Adipose tissue (tissue), 3 donors: ENCODE results near the gene RASL11A. TPM values are rescaled to one million over a fixed set of nuclear protein-coding genes. Genes with fewer than 3 reads are reported as not detected.
"Not testable (repeated sequence)": the region's sequence is repeated elsewhere in the genome, so short reads cannot be mapped to it uniquely, and the experiment has no call there.

Experiments used
- H3K27ac ChIP-seq: one replicate; pipeline ENCODE4 v1.5.1; 2013; ENCODE audit warnings: low read depth, low read length
- WGBS, 3 donors: extraction: QIAGEN DNeasy Blood & Tissue Kit; methylation state at CpG; one replicate each; pipeline ENCODE4 v1.1.7; 2013; 5-methylcytosine and 5-hydroxymethylcytosine counted together
- polyA plus RNA-seq, 3 donors: library from polyadenylated mRNA; stranded (reverse); fragments of 200-250 nt; gene quantifications; one replicate each; pipeline ENCODE4 v1.2.3, GENCODE V29; 2013
- donor health status: healthy with polysubstance abuse.
- donor health status: Bipolar disorder and iron deficiency.
- donor health status: healthy.

The RASL11A gene
- polyA plus RNA-seq, 3 donors, result 4.8 to 40.2 (median 24.8) TPM

DNA sequence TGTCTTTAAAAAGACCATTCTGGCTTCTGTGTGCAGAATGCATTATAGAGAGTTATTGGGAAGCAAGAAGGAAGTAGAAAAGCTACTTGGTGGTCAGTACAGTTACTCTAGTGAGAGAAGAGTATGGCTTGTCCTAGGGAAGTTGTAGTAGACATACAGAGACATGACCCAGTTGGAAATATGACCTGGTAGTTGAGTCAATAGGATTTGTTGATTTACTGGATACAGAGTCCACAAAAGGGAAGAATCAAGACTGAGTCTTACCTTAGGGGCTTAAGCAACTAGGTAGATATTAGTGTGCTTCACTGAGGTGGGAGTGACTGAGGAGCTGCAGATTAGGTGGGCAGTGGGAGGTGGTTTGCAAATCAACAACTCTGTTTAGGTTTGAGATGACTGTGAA is 48.8 kb downstream of the RASL11A start:
- H3K27ac ChIP-seq, result no peak overlapping the region

DNA sequence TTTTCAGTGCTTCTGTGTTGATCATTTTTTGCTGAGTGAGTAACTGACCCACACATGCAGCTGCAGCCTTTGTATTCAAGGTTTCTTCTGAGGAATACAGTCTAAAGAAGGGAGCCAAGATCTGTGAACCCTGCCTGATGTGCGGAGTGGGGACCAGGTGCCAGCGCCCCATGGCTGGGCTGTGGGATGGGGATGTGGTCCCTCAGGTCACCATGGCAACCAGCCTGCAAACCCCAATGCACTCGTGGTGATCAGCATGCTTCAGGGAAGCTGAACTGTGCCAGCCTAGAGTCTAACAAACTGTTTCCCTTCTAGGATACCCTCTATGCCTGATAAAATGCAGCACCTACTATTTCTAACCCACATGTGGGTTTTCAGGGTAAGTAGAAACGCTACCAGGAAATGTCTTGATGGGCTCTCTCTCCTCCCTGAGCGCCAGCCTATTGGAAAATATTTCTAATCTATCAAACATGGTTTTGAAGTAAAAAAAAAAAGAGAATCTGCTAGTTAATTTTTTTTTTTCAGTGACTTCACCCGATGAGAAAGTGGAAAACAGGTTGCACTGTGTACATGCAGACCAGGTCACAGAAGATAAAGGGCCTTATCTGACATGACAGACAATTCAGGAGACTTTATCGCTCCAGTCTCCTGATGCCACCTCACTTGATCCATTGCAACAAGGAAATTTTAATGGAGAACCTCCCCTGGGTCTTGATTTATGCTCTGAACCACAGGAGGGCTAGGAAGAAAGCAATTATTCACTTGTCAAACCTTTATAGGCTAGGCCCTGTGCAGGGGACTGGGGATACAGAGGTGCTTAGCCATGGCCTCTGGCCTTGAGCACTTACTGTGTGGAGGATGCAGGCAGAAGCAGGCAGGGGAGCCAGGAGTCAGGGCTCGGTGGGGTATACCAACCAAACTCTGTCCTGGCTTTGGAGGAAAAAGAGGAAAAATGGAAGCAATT is 51.1 kb downstream of the RASL11A start:
- no peak overlapping the region for H3K27ac ChIP-seq
- WGBS, 3 donors, result 67 to 76% (median 73%) methylated on average over 8 of the region's 8 CpGs

DNA sequence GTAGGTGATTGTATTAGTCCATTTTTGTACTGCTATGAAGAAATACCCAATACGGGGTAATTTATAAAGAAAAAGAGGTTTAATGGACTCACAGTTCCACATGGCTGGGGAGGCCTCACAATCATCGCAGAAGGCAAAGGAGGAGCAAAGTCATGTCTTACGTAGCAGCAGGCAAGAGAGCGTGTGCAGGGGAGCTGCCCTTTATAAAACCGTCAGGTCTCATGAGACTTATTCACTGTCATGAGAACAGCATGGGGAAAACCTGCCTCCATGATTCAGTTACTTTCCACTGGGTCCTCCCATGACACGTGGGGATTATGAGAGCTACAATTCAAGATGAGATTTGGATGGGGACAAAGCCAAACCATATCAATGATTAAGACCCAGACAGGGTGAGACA is 51.8 kb downstream of the RASL11A start:
- H3K27ac ChIP-seq, result not testable (repeated sequence)
- WGBS, 3 donors, result 75 to 83% (median 76%) methylated on average over 6 of the region's 6 CpGs

Other genes starting within 250 kb of the RASL11A start
- gene USP12, start 99.0 kb upstream of the RASL11A start, polyA plus RNA-seq, result 10 to 100 TPM in 2 of 3 donors, 1 to 10 TPM in 1; 6.0 to 17.1 (median 15.3) TPM
- gene RPL21, start 19.3 kb upstream of the RASL11A start, polyA plus RNA-seq, result 1,000 to 10,000 TPM in 2 of 3 donors, 100 to 1,000 TPM in 1; 855 to 2,338 (median 1,134) TPM
- 100 to 1,000 TPM in 2 of 3 donors, 10 to 100 TPM in 1; 57.2 to 182 (median 121) TPM for gene GTF3A, start 153.8 kb downstream of the RASL11A start, polyA plus RNA-seq
- gene MTIF3, start 179.7 kb downstream of the RASL11A start, polyA plus RNA-seq, result 10 to 100 TPM; 58.8 to 88.8 (median 71.7) TPM